ENCODE results near the gene BMPR1A. TPM values are rescaled to one million over a fixed set of nuclear protein-coding genes. Genes with fewer than 3 reads are reported as not detected.

BMPR1A gene
- total and polyA plus RNA-seq, 2 experiments from 2014 or later, result 14.2 to 82.5 TPM

GRCh38 chr10:86837663-86838062, 81.2 kb downstream of the BMPR1A start:
- H3K27ac ChIP-seq (ENCODE audit: low read depth), result no peak overlapping the region
- peaks cover 43% of the 10 kb centered on the region for H4K20me1 ChIP-seq (replicated peaks; ENCODE audit: insufficient read depth)
- no peaks in the 10 kb centered on the region for H3F3A ChIP-seq (replicated peaks; ENCODE audit: low read depth)
- H3K4me1 ChIP-seq (ENCODE audit: insufficient read depth), result peaks cover 60% of the 10 kb centered on the region
- H3K27me3 Mint-ChIP-seq (ENCODE audit: insufficient read depth, low read depth, poor library complexity), result peaks cover 4% of the 10 kb centered on the region
- H3K4me2 ChIP-seq, result no peak overlapping the region
- no peaks in the 10 kb centered on the region for H3K9me3 Mint-ChIP-seq
- H3K4me3 ChIP-seq, result no peak overlapping the region
- peaks cover 15% of the 10 kb centered on the region; the same call in 2 of the 3 replicates for H3K36me3 Mint-ChIP-seq (ENCODE audit: low read depth)
- H2AFZ ChIP-seq, result no peak overlapping the region
- no peaks in the 10 kb centered on the region for H3K9me2 ChIP-seq (ENCODE audit: insufficient read depth)
- peak; percentile 64 for DNase-seq (ENCODE audit: low spot score)
- TF ChIP-seq EZH2phosphoT487 (IDR thresholded peaks at IDR 0.05; ENCODE audit: unreplicated experiment) (no peak), NANOG (IDR thresholded peaks at IDR 0.05; ENCODE audit: borderline replicate concordance) (no peak), ZNF331 (CRISPR knock-in tag; IDR thresholded peaks at IDR 0.05; ENCODE audit: low read depth) (no peak), STAT1 (IDR thresholded peaks at IDR 0.05; ENCODE audit: unreplicated experiment) (no peak), JUNB (IDR thresholded peaks at IDR 0.05; ENCODE audit: unreplicated experiment) (no peak), ZNF114 (CRISPR knock-in tag; IDR thresholded peaks at IDR 0.05) (no peak), POLR2AphosphoS5 (IDR thresholded peaks at IDR 0.05; ENCODE audit: low read depth) (no peak), EZH2 (IDR thresholded peaks at IDR 0.05; ENCODE audit: low read depth, unreplicated experiment) (no peak), CTCF (conservative IDR thresholded peaks at IDR 0.05; ENCODE audit: low read depth in 2 of 2) (no peak), CREB1 (CRISPR knock-in tag; IDR thresholded peaks at IDR 0.05; ENCODE audit: low read depth) (no peak), REST (IDR thresholded peaks at IDR 0.05; ENCODE audit: unreplicated experiment) (no peak)
- TF ChIP-seq, protein P1, sequence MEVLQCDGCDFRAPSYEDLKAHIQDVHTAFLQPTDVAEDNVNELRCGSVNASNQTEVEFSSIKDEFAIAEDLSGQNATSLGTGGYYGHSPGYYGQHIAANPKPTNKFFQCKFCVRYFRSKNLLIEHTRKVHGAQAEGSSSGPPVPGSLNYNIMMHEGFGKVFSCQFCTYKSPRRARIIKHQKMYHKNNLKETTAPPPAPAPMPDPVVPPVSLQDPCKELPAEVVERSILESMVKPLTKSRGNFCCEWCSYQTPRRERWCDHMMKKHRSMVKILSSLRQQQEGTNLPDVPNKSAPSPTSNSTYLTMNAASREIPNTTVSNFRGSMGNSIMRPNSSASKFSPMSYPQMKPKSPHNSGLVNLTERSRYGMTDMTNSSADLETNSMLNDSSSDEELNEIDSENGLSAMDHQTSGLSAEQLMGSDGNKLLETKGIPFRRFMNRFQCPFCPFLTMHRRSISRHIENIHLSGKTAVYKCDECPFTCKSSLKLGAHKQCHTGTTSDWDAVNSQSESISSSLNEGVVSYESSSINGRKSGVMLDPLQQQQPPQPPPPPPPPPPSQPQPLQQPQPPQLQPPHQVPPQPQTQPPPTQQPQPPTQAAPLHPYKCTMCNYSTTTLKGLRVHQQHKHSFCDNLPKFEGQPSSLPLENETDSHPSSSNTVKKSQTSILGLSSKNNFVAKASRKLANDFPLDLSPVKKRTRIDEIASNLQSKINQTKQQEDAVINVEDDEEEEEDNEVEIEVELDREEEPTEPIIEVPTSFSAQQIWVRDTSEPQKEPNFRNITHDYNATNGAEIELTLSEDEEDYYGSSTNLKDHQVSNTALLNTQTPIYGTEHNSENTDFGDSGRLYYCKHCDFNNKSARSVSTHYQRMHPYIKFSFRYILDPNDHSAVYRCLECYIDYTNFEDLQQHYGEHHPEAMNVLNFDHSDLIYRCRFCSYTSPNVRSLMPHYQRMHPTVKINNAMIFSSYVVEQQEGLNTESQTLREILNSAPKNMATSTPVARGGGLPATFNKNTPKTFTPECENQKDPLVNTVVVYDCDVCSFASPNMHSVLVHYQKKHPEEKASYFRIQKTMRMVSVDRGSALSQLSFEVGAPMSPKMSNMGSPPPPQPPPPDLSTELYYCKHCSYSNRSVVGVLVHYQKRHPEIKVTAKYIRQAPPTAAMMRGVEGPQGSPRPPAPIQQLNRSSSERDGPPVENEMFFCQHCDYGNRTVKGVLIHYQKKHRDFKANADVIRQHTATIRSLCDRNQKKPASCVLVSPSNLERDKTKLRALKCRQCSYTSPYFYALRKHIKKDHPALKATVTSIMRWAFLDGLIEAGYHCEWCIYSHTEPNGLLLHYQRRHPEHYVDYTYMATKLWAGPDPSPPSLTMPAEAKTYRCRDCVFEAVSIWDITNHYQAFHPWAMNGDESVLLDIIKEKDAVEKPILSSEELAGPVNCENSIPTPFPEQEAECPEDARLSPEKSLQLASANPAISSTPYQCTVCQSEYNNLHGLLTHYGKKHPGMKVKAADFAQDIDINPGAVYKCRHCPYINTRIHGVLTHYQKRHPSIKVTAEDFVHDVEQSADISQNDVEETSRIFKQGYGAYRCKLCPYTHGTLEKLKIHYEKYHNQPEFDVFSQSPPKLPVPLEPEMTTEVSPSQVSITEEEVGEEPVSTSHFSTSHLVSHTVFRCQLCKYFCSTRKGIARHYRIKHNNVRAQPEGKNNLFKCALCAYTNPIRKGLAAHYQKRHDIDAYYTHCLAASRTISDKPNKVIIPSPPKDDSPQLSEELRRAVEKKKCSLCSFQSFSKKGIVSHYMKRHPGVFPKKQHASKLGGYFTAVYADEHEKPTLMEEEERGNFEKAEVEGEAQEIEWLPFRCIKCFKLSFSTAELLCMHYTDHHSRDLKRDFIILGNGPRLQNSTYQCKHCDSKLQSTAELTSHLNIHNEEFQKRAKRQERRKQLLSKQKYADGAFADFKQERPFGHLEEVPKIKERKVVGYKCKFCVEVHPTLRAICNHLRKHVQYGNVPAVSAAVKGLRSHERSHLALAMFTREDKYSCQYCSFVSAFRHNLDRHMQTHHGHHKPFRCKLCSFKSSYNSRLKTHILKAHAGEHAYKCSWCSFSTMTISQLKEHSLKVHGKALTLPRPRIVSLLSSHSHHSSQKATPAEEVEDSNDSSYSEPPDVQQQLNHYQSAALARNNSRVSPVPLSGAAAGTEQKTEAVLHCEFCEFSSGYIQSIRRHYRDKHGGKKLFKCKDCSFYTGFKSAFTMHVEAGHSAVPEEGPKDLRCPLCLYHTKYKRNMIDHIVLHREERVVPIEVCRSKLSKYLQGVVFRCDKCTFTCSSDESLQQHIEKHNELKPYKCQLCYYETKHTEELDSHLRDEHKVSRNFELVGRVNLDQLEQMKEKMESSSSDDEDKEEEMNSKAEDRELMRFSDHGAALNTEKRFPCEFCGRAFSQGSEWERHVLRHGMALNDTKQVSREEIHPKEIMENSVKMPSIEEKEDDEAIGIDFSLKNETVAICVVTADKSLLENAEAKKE (CRISPR knock-in tag; IDR thresholded peaks at IDR 0.05), result no peak
- TF ChIP-seq, protein P2, sequence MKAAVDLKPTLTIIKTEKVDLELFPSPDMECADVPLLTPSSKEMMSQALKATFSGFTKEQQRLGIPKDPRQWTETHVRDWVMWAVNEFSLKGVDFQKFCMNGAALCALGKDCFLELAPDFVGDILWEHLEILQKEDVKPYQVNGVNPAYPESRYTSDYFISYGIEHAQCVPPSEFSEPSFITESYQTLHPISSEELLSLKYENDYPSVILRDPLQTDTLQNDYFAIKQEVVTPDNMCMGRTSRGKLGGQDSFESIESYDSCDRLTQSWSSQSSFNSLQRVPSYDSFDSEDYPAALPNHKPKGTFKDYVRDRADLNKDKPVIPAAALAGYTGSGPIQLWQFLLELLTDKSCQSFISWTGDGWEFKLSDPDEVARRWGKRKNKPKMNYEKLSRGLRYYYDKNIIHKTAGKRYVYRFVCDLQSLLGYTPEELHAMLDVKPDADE (IDR thresholded peaks at IDR 0.05), result no peak
- H3K36me3 ChIP-seq (ENCODE audit: insufficient read depth), result no peaks in the 10 kb centered on the region
- peak; percentile 88 for ATAC-seq
- peaks cover 100% of the 10 kb centered on the region for H3K79me2 ChIP-seq (replicated peaks; ENCODE audit: insufficient read depth)
- no peak overlapping the region for H3K4me3 Mint-ChIP-seq
- no peak overlapping the region for H3K27ac Mint-ChIP-seq
- no peaks in the 10 kb centered on the region for H3K27me3 ChIP-seq (ENCODE audit: insufficient read depth)
- peaks cover 67% of the 10 kb centered on the region for H3K4me1 Mint-ChIP-seq
